OCI-LY1 (cell line): ENCODE measurements around the gene OGFOD1.

ENCODE experiments used
- EZH2 ChIP-seq: fragments of 200-600 bp; sonication (generic), shearing (Covaris generic); IDR thresholded peaks from 2 replicates; pipeline ENCODE4 v1.8.0; 2017; ENCODE audit warnings: borderline replicate concordance, mixed run types, mild to moderate bottlenecking, antibody characterized with exemption, low read length, moderate library complexity, mixed read lengths
- TF ChIP-seq, protein P1 (sequence below): fragments of 200-600 bp; sonication (generic), shearing (Covaris generic); IDR thresholded peaks from 2 replicates; pipeline ENCODE4 v1.5.1; 2017; ENCODE audit warnings: mild to moderate bottlenecking, antibody characterized with exemption, low read length, moderate library complexity, mixed read lengths

GRCh38 chr16:56470666-56471065 is 19.3 kb downstream of the OGFOD1 start:
- TF ChIP-seq, protein P1, sequence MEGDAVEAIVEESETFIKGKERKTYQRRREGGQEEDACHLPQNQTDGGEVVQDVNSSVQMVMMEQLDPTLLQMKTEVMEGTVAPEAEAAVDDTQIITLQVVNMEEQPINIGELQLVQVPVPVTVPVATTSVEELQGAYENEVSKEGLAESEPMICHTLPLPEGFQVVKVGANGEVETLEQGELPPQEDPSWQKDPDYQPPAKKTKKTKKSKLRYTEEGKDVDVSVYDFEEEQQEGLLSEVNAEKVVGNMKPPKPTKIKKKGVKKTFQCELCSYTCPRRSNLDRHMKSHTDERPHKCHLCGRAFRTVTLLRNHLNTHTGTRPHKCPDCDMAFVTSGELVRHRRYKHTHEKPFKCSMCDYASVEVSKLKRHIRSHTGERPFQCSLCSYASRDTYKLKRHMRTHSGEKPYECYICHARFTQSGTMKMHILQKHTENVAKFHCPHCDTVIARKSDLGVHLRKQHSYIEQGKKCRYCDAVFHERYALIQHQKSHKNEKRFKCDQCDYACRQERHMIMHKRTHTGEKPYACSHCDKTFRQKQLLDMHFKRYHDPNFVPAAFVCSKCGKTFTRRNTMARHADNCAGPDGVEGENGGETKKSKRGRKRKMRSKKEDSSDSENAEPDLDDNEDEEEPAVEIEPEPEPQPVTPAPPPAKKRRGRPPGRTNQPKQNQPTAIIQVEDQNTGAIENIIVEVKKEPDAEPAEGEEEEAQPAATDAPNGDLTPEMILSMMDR, result no peak
- TF ChIP-seq EZH2, result no peak
